Measurements from ENCODE around the gene ZNF354B. TPM values are rescaled to one million over a fixed set of nuclear protein-coding genes. Genes with fewer than 3 reads are reported as not detected.
A peak's percentile ranks its signal among the peaks of the same experiment; 100 is the strongest.

ZNF354B gene
- polyA plus RNA-seq (2013), result 28.0 TPM

DNA sequence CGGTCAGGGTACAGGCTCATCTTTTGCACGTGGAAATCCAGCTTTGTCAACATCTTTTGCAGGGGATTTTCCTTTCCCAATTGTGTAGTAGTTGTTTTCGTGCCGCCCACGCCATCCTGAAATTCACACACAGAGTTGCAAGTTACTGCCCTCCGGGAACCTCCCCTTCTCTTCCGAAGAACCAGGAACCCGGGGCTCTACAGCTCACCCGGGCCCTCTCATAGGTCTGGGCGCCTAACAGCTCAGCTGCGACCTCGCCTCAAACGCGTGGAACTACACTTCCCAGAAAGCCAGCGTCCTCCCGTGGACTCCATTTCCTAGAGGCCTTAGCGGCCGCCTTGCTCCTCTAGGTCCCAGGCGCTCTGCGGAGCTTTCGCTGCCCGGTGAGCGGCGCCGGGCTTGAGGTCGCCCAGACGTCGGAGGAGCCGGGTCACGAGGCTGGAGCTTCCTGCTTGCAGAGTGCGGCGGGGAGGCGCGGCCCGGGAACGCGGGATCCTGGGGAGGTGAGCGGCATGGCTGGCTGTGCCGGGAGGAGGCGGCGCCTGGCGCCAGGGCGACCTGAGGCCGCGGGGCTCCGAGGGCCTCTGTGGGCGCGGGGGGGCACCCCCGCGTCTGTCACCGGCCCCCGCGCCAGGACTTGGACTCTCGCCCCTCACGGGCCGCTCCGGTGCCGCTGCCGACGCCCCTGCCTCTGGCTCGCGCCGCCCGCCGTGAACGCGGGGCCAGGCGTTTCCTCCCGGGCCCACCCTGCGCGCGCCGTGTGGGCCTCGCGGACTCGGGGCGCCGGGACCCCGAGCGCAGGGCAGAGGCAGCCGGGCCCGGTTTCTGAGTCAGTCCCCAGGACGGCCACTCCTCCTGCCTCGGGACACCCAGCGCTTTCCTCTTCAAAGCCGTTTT, at the start of gene ZNF354B:
Gene ZNF354B, plus strand, starts transcription at position 329 of the 897 bp plus-strand sequence. CDS start 1,095 bp downstream, outside the sequence.
- Histone ChIP-seq H3K27ac (ENCODE audit: insufficient read depth in 1 of 2, low read depth in 1 of 2, low read length in 2 of 2, poor library complexity in 1 of 2, severe bottlenecking in 2 of 2) (peak within 1 kb of the TSS in 1 of 2 experiments; percentile 68), H3K4me3 (ENCODE audit: control insufficient read depth in 1 of 7, extremely low read depth in 1 of 7, insufficient read depth in 4 of 7, low read depth in 2 of 7, low read length in 6 of 7) (peak within 1 kb of the TSS; percentile 68 to 87 (median 76)), H3K27me3 (replicated peaks in 2 of 5; ENCODE audit: control insufficient read depth in 4 of 5, insufficient read depth in 5 of 5, low read length in 4 of 5) (no peaks in the 10 kb centered on the region), H3K9me3 (ENCODE audit: control extremely low read depth in 1 of 5, control insufficient read depth in 4 of 5, insufficient read depth in 2 of 5, low read depth in 1 of 5, low read length in 4 of 5) (peaks cover 0 to 30% (median 15%) of the 10 kb centered on the region in 5 experiments), H3K4me1 (ENCODE audit: control extremely low read depth in 1 of 4, control insufficient read depth in 4 of 4, insufficient read depth in 4 of 4, low read length in 3 of 4) (peaks cover 0 to 7% (median 1%) of the 10 kb centered on the region in 4 experiments), H3K36me3 (ENCODE audit: control insufficient read depth in 4 of 4, insufficient read depth in 4 of 4, low read length in 3 of 4) (peaks cover 8 to 32% (median 25%) of the 10 kb centered on the region in 4 experiments)
- POLR2A ChIA-PET, result interaction anchor here (0.6 to 1.0 kb wide), 4 partner anchors 14 to 200 kb away, joined by 3 to 8 read pairs (median 3); partner anchors contain the start of genes ZNF354A and ZNF354C
- DNase-seq, result peak; percentile 92 to 97 (median 96)
- CTCF ChIA-PET, result interaction anchor here (1.0 to 1.2 kb wide), 2 partner anchors 126 to 201 kb away, joined by 3 to 4 read pairs; partner anchors contain the start of gene ZNF354C
- WGBS (ENCODE audit: insufficient coverage), result 2% methylated on average over 75 of the region's 86 CpGs

DNA sequence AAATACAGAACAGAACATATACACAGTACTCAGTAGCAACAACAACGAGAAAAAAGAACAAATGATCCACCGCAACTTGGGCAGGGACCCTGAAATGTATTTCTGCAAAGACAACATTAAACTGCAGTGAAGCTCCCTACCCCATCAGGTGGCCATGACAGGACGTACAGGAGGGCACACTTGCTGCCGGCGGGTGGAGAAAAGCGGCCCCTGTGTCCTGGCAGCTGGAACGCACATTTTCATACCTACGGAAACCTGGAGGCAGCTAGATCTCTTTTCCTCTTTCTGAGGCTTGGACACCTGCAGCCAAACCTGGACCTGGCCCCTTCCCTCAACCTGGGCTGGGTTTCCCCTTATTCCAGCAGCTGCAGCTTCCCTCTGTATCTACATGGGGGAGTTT, 42.2 kb upstream of the ZNF354B start:
- Histone ChIP-seq H3K36me3 (ENCODE audit: control insufficient read depth in 4 of 4, insufficient read depth in 4 of 4, low read length in 3 of 4) (no peaks in the 10 kb centered on the region), H3K27me3 (replicated peaks in 2 of 5; ENCODE audit: control insufficient read depth in 4 of 5, insufficient read depth in 5 of 5, low read length in 4 of 5) (peaks cover 0 to 3% (median 2%) of the 10 kb centered on the region in 5 experiments), H3K4me3 (ENCODE audit: control insufficient read depth in 1 of 7, extremely low read depth in 1 of 7, insufficient read depth in 4 of 7, low read depth in 2 of 7, low read length in 6 of 7) (no peak overlapping the region), H3K9me3 (ENCODE audit: control extremely low read depth in 1 of 5, control insufficient read depth in 4 of 5, insufficient read depth in 2 of 5, low read depth in 1 of 5, low read length in 4 of 5) (no peaks in the 10 kb centered on the region), H3K27ac (ENCODE audit: insufficient read depth in 1 of 2, low read depth in 1 of 2, low read length in 2 of 2, poor library complexity in 1 of 2, severe bottlenecking in 2 of 2) (no peak overlapping the region), H3K4me1 (ENCODE audit: control extremely low read depth in 1 of 4, control insufficient read depth in 4 of 4, insufficient read depth in 4 of 4, low read length in 3 of 4) (no peaks in the 10 kb centered on the region)
- no peak for DNase-seq
- 96% methylated on average over 8 of the region's 8 CpGs for WGBS (ENCODE audit: insufficient coverage)
- ChIA-PET CTCF (no interaction called here), POLR2A (interaction anchor here (0.7 kb wide), 1 partner anchor 71 kb away, joined by 3 read pairs; no protein-coding TSS in a partner anchor)

DNA sequence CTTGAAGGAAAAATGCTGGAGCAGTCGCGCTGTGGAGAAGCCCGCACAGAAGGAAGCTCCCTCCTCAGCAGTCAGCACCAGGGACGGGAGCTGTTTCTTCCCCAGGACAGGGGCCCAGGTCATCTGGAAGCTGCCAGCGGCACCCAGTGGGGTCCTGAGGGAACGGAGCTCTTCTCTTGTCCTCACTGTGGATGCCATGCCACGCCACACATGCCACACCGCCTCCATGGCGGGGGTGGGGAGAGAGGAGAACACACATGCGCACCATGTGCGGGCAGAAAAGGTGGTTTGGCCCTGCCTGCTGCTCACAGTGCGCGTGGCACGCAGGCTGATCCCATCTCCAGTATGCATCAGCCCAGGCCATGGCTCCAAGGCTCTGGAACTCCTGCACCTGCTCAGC, 41.7 kb upstream of the ZNF354B start:
- no peaks in the 10 kb centered on the region for H3K36me3 ChIP-seq (ENCODE audit: control insufficient read depth in 4 of 4, insufficient read depth in 4 of 4, low read length in 3 of 4)
- peaks cover 0 to 2% (median 2%) of the 10 kb centered on the region in 5 experiments for H3K27me3 ChIP-seq (replicated peaks in 2 of 5; ENCODE audit: control insufficient read depth in 4 of 5, insufficient read depth in 5 of 5, low read length in 4 of 5)
- ChIA-PET POLR2A (no interaction called here), CTCF (no interaction called here)
- 86% methylated on average over 10 of the region's 14 CpGs for WGBS (ENCODE audit: insufficient coverage)
- no peaks in the 10 kb centered on the region for H3K9me3 ChIP-seq (ENCODE audit: control extremely low read depth in 1 of 5, control insufficient read depth in 4 of 5, insufficient read depth in 2 of 5, low read depth in 1 of 5, low read length in 4 of 5)
- H3K27ac ChIP-seq (ENCODE audit: insufficient read depth in 1 of 2, low read depth in 1 of 2, low read length in 2 of 2, poor library complexity in 1 of 2, severe bottlenecking in 2 of 2), result no peak overlapping the region
- no peak overlapping the region for H3K4me3 ChIP-seq (ENCODE audit: control insufficient read depth in 1 of 7, extremely low read depth in 1 of 7, insufficient read depth in 4 of 7, low read depth in 2 of 7, low read length in 6 of 7)
- DNase-seq, result no peak
- no peaks in the 10 kb centered on the region for H3K4me1 ChIP-seq (ENCODE audit: control extremely low read depth in 1 of 4, control insufficient read depth in 4 of 4, insufficient read depth in 4 of 4, low read length in 3 of 4)

DNA sequence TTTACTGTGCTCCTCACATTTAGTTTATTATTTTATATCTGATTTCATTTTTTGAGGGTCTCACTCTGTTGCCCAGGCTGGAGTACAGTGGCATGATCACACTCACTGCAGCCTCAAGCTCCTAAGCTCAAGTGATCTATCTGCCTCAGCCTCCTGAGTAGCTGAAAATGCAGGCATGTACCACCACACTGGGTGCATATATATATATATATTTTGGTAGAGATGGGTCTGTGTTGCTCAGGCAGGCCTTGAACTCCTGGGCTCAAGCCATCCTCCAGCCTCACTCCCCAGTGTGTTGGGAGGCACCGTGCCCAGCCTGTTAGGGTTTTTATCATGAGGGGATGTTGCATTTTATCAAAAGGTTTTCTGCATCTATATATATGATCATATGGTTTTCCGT, 39.8 kb upstream of the ZNF354B start:
- WGBS (ENCODE audit: insufficient coverage), result 100% methylated on average over 1 of the region's 2 CpGs
- ChIA-PET CTCF (no interaction called here), POLR2A (no interaction called here)
- H3K4me1 ChIP-seq (ENCODE audit: control extremely low read depth in 1 of 4, control insufficient read depth in 4 of 4, insufficient read depth in 4 of 4, low read length in 3 of 4), result no peaks in the 10 kb centered on the region
- no peak overlapping the region for H3K4me3 ChIP-seq (ENCODE audit: control insufficient read depth in 1 of 7, extremely low read depth in 1 of 7, insufficient read depth in 4 of 7, low read depth in 2 of 7, low read length in 6 of 7)
- H3K27me3 ChIP-seq (replicated peaks in 2 of 5; ENCODE audit: control insufficient read depth in 4 of 5, insufficient read depth in 5 of 5, low read length in 4 of 5), result peaks cover 0 to 2% (median 0%) of the 10 kb centered on the region in 5 experiments
- no peak overlapping the region for H3K27ac ChIP-seq (ENCODE audit: insufficient read depth in 1 of 2, low read depth in 1 of 2, low read length in 2 of 2, poor library complexity in 1 of 2, severe bottlenecking in 2 of 2)
- H3K36me3 ChIP-seq (ENCODE audit: control insufficient read depth in 4 of 4, insufficient read depth in 4 of 4, low read length in 3 of 4), result no peaks in the 10 kb centered on the region
- H3K9me3 ChIP-seq (ENCODE audit: control extremely low read depth in 1 of 5, control insufficient read depth in 4 of 5, insufficient read depth in 2 of 5, low read depth in 1 of 5, low read length in 4 of 5), result no peaks in the 10 kb centered on the region
- no peak for DNase-seq

DNA sequence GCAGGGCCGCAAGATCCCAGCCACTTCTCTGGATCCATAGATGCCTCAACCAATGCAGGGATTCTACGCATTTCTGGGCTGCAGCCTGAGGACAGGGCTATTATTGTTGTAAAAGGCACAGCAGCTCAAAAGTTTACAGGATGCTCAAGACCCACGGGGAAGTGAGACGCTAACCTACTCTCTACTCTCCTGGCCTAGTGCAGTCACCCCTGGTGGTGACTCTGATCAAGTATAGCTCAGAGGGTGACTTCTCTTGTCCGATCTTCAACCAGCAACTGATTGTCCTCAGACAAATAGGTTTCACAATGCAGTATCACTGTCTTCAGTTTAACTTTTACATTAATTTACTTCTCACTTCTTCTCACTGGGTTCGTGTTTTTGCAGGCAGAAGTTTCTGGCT, 34.3 kb upstream of the ZNF354B start:
- H3K27ac ChIP-seq (ENCODE audit: insufficient read depth in 1 of 2, low read depth in 1 of 2, low read length in 2 of 2, poor library complexity in 1 of 2, severe bottlenecking in 2 of 2), result no peak overlapping the region
- peaks cover 0 to 4% (median 3%) of the 10 kb centered on the region in 5 experiments for H3K27me3 ChIP-seq (replicated peaks in 2 of 5; ENCODE audit: control insufficient read depth in 4 of 5, insufficient read depth in 5 of 5, low read length in 4 of 5)
- no peaks in the 10 kb centered on the region for H3K9me3 ChIP-seq (ENCODE audit: control extremely low read depth in 1 of 5, control insufficient read depth in 4 of 5, insufficient read depth in 2 of 5, low read depth in 1 of 5, low read length in 4 of 5)
- 93% methylated on average over 5 of the region's 6 CpGs for WGBS (ENCODE audit: insufficient coverage)
- ChIA-PET CTCF (no interaction called here), POLR2A (no interaction called here)
- H3K4me1 ChIP-seq (ENCODE audit: control extremely low read depth in 1 of 4, control insufficient read depth in 4 of 4, insufficient read depth in 4 of 4, low read length in 3 of 4), result no peaks in the 10 kb centered on the region
- no peak overlapping the region for H3K4me3 ChIP-seq (ENCODE audit: control insufficient read depth in 1 of 7, extremely low read depth in 1 of 7, insufficient read depth in 4 of 7, low read depth in 2 of 7, low read length in 6 of 7)
- H3K36me3 ChIP-seq (ENCODE audit: control insufficient read depth in 4 of 4, insufficient read depth in 4 of 4, low read length in 3 of 4), result no peaks in the 10 kb centered on the region
- no peak for DNase-seq

DNA sequence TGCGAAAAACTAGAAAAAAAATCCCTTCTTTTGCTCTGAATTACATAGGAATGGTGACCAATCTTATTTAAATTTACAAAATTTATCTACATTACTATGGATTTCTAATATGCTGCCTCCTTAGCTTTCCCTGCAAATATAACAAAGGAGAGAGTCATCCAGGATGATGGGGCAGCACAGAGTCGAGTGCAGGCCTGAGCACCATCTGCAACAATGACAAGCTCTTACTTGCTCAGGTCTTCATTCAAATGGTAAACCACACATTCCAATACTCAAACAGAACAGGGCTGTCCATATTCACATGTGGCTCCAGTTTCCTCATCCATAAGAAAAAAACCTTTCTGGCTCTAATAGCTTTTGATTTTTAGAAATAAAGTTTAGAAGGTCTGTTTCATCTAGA, 33.5 kb upstream of the ZNF354B start:
- no peaks in the 10 kb centered on the region for H3K9me3 ChIP-seq (ENCODE audit: control extremely low read depth in 1 of 5, control insufficient read depth in 4 of 5, insufficient read depth in 2 of 5, low read depth in 1 of 5, low read length in 4 of 5)
- ChIA-PET POLR2A (no interaction called here), CTCF (interaction anchor here (0.6 kb wide), 1 partner anchor 177 kb away, joined by 3 read pairs; no protein-coding TSS in a partner anchor)
- no peaks in the 10 kb centered on the region for H3K4me1 ChIP-seq (ENCODE audit: control extremely low read depth in 1 of 4, control insufficient read depth in 4 of 4, insufficient read depth in 4 of 4, low read length in 3 of 4)
- H3K27ac ChIP-seq (ENCODE audit: insufficient read depth in 1 of 2, low read depth in 1 of 2, low read length in 2 of 2, poor library complexity in 1 of 2, severe bottlenecking in 2 of 2), result no peak overlapping the region
- no peak overlapping the region for H3K4me3 ChIP-seq (ENCODE audit: control insufficient read depth in 1 of 7, extremely low read depth in 1 of 7, insufficient read depth in 4 of 7, low read depth in 2 of 7, low read length in 6 of 7)
- WGBS (ENCODE audit: insufficient coverage), result 86% methylated on average over 1 of the region's 2 CpGs
- DNase-seq, result no peak
- peaks cover 0 to 4% (median 3%) of the 10 kb centered on the region in 5 experiments for H3K27me3 ChIP-seq (replicated peaks in 2 of 5; ENCODE audit: control insufficient read depth in 4 of 5, insufficient read depth in 5 of 5, low read length in 4 of 5)
- no peaks in the 10 kb centered on the region for H3K36me3 ChIP-seq (ENCODE audit: control insufficient read depth in 4 of 4, insufficient read depth in 4 of 4, low read length in 3 of 4)

DNA sequence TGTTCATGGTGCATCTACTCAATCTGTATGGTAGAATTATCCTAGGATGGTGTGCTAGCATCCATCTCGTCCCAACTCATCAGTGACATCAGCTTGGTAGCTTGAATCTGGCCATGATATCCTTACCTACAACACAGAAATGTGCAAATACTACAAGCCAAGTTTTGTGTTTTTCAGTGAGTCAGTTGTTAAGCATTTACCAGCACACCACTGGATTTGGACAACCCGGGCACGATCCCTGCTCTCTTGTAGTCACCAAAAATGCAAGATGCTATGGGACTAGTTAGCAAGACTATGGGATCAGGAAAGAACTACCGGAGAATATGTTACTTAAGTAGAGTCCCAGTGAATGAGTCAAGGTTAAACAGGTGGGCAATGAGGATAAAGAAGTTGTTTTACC, 32.1 kb upstream of the ZNF354B start:
- no peak for DNase-seq
- POLR2A ChIA-PET, result no interaction called here
- Histone ChIP-seq H3K4me1 (ENCODE audit: control extremely low read depth in 1 of 4, control insufficient read depth in 4 of 4, insufficient read depth in 4 of 4, low read length in 3 of 4) (no peaks in the 10 kb centered on the region), H3K9me3 (ENCODE audit: control extremely low read depth in 1 of 5, control insufficient read depth in 4 of 5, insufficient read depth in 2 of 5, low read depth in 1 of 5, low read length in 4 of 5) (no peaks in the 10 kb centered on the region), H3K4me3 (ENCODE audit: control insufficient read depth in 1 of 7, extremely low read depth in 1 of 7, insufficient read depth in 4 of 7, low read depth in 2 of 7, low read length in 6 of 7) (no peak overlapping the region), H3K27ac (ENCODE audit: insufficient read depth in 1 of 2, low read depth in 1 of 2, low read length in 2 of 2, poor library complexity in 1 of 2, severe bottlenecking in 2 of 2) (no peak overlapping the region), H3K36me3 (ENCODE audit: control insufficient read depth in 4 of 4, insufficient read depth in 4 of 4, low read length in 3 of 4) (no peaks in the 10 kb centered on the region), H3K27me3 (replicated peaks in 2 of 5; ENCODE audit: control insufficient read depth in 4 of 5, insufficient read depth in 5 of 5, low read length in 4 of 5) (peaks cover 0 to 4% (median 3%) of the 10 kb centered on the region in 5 experiments)
- CTCF ChIA-PET, result no interaction called here
- 78% methylated on average over 4 of the region's 4 CpGs for WGBS (ENCODE audit: insufficient coverage)

All from common myeloid progenitor, CD34-positive (primary cell).